Measurements from ENCODE around the gene TAGLN.

DNA sequence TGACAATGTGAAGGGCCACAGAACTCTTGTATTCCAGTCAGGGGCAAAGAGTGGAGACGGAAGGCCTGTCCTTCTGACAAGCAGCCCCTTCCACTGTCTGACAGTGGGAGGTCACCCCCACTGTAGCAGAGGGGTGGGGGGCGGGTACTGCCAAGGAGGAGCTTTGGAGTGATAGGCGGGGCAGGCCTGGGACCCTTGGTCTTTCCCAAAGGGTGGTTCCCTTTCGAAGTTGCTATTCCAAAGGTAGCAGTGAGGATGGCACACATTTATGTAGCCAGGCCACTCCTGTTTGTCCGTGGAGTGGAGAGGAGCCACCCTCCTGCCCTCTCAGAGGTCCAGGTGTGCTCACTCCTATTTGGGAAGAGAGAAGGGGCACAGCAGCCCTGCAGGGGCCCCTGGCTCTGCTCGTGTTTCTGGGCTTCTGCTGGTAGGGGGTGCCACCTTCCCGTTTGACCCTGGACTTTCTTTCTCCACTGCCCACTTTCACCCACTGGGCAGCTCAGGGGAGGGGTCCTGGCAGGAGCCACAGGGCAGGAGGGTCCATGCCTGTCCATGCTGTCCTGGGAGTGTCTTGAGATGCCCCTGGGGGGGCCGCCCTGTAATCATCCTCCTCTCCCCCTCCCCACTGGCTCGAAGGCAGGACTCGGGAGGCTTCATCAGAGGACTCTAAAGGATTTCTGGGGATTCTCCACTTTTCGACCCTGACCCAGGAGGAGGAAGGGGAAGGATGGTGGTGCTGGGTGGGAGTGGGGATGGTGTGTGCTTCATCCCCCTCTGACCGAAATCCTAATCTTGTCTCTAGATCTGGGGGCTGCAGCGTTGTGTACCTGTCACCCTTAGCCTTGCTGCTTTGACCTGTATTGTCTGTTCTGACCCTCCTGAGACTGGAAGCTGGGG, 994 bp downstream of the TAGLN start:
- no peak for TF ChIP-seq ZFP3 (CRISPR knock-in tag; IDR thresholded peaks at IDR 0.05)
- no peak for TF ChIP-seq TCF4 (CRISPR knock-in tag; IDR thresholded peaks at IDR 0.05; ENCODE audit: borderline replicate concordance)
- no peak for TF ChIP-seq ZNF565 (CRISPR knock-in tag; conservative IDR thresholded peaks at IDR 0.05; ENCODE audit: low read depth)
- no peak for TF ChIP-seq SNAI2 (CRISPR knock-in tag; IDR thresholded peaks at IDR 0.05)
- no peak for TF ChIP-seq PATZ1 (CRISPR knock-in tag; IDR thresholded peaks at IDR 0.05; ENCODE audit: borderline replicate concordance)
- no peak for TF ChIP-seq RARB (CRISPR knock-in tag; IDR thresholded peaks at IDR 0.05)
- TF ChIP-seq CSRNP3 (CRISPR knock-in tag; IDR thresholded peaks at IDR 0.05) = no peak
